ENCODE results near the gene DCANP1.

The DCANP1 gene

GRCh38 chr5:135456238-135457099 lies 9.3 kb upstream of the DCANP1 start:
- DNase-seq: no peak

- DNase-seq: no peak
Measured at GRCh38 chr5:135455876-135456237, 8.7 kb upstream of the DCANP1 start.

DNA sequence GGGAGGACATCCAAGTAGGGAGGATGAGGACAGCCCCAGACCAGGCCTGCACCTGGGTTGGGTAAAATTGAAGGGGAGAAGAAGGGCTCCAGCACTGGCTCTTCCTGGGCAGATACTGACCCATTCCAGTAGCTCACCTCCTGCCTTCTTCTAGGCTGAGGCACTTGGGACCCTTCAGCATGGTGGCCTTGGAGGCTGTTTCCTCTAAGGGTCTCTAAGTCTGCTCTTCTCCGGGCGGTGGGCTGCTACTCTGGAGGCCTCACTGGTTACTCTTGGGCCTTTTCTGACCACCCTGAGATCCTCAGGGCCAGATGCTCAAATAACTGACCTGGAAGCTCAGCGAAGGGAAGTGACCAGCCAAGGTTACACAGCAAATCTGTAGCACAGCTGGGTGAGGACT lies 7.8 kb upstream of the DCANP1 start:
- no peak for DNase-seq

GRCh38 chr5:135453613-135454012 lies 6.5 kb upstream of the DCANP1 start:
- DNase-seq: no peak

- no peak for DNase-seq
Measured at GRCh38 chr5:135452321-135453030, 5.3 kb upstream of the DCANP1 start, which contains the start of gene TIFAB. TSS of gene TIFAB (minus strand) at chr5:135452351. CDS start at chr5:135449939, 2,412 bp downstream.

GRCh38 chr5:135451581-135452320 lies 4.6 kb upstream of the DCANP1 start:
- no peak for DNase-seq

GRCh38 chr5:135450952-135451351 lies 3.8 kb upstream of the DCANP1 start:
- DNase-seq: no peak

- no peak for DNase-seq
Measured at GRCh38 chr5:135450336-135450735, 3.2 kb upstream of the DCANP1 start.

DNA sequence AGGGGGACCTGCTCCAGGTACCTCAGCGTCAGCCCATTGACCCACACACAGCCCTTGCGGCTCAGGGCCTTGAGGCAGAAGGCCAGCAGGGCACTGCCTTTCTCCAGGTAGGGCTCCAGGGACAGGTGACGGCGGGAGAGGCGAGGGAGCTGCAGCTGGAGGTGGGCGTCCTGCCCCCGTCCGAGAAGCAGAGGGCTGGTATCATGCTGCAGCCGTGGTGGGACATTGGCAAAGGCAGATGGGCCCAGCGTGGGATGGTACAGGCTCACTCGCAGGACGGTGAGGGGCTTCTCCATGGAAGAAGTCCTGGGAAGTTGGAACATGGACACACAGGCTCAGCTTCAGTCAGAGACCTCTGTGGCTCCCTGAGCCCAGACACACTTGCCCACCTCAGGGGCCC lies 2.5 kb upstream of the DCANP1 start:
- no peak for DNase-seq

DNA sequence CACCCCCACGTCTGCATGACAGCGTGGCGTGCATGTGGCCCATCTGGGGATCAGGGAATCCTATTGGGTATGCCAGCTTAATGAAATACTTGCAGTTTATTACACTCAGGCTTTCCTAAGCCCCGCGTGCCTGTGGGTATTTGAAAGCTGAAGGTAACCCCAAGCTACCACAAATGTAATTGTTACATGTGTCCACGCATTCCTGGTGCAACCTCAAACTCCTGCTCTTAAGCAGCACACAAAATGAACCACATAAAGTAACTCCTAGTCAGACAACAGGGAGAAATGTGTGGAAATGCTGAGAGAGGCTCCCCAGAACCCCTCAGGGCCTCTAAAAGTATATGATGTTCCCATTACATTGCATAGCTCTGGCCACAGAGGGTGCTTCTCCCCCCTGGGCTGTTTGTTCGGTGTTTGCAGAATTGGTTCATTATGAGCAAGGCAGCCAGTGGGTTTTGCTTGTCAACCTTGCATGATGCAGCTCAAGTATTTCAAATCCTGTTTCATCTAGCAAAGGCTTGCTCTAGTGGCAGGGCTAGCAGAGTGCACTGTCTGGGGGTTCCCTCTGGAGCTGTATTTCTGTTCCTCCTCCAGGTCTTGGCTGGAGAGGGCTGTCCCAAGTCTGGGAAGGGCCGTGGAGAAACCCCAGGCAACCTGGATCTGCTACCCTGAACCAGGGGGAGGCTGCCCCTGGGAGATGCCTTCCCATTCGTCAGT lies 1.8 kb upstream of the DCANP1 start:
- no peak for DNase-seq

GRCh38 chr5:135448071-135448739 lies 1.1 kb upstream of the DCANP1 start:
- DNase-seq: no peak

DNA sequence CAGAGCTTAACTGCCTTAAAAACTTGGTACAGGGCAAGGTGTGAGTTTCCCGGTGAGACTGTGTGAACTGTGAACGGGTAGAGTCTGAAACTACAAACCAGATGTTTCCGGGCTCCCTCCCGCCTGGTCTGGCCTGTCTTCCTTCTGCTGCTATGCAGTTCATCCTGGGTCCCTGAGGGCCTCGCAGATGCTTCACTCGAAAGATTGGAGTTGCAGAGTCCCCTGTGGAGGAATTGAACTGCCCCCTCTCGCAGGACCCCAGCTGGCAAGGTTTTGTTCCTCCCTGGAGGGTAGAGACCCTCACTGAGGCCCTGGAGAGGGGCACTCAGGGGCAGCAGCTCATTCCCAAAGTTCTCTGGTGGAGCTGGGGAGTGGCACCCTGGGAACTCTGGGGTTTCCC lies 533 bp downstream of the DCANP1 start:
- no peak for DNase-seq

GRCh38 chr5:135446206-135446605 lies 942 bp downstream of the DCANP1 start:
- no peak for DNase-seq

DNA sequence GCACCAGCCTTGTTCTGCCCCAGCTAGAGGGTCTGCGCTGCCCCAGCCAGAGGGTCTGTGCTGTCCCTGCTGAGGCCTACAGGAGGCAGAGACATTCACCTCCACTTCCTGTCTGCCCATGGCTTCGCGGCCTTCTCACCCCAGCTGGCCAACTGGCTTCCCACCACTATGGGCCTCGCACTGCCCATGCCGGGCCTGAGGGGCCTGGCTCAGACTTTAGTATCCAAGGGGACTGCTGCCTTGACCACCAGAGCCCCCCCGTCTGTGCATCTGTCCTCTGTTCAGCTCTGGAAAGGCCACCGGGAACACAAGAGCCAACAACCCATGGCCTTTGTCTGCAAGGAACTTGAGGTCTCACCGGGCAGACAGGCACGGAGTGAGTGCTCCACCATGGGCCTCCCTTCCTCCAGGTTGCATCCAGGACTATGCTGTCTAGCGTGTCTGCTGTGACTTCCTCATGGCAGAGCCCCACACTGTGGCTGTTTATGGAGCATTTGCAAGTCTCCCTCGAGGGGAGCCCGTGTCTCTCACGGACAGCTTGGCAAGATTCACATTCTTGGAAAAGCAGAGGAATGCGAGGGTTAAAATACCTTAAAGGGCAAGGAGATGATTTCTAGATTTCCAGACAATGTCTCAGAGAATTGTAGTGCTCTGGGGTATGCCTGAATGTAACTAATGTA lies 1.7 kb downstream of the DCANP1 start:
- DNase-seq: no peak

DNA sequence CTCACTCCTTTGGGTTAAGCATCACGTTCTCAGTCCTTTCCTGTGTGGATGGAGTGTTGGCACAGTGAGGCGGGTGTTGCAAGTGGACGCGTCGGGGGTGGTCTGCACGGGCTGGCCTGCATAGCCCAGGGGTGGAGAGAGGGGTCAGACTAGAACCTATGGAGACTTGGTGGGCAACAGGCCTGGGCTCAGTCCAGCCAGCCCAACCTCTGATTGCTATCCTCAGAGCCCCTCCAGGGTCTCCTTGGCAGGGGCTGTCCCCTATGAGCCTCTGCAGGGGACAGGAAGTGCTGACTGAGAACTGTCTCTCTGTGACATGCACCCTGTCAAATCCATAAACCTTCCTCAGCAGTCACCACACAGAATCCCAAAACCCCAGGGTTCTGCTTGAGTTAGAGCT lies 2.3 kb downstream of the DCANP1 start:
- no peak for DNase-seq

DNA sequence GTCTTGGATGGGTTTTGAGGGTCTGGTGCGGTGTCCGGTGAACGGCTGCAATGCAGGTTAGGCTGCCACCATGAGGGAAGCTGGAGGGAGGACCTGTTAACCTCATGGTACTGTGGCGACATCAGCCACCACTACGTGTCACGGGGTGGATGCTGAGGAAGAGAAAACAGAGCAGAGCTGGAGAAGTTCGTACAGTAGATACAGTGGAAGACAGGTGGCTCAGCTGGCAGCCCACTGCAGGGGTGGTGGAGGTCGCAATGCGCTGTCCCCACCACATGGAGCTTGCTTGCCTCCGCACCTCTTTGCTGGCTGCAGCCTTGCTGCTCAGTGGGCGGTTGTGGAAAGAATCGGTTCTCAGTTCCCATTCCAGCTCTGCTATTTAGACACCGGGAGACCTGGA lies 2.8 kb downstream of the DCANP1 start:
- DNase-seq: no peak

- no peak for DNase-seq
Measured at GRCh38 chr5:135443161-135443960, 3.8 kb downstream of the DCANP1 start.

DNA sequence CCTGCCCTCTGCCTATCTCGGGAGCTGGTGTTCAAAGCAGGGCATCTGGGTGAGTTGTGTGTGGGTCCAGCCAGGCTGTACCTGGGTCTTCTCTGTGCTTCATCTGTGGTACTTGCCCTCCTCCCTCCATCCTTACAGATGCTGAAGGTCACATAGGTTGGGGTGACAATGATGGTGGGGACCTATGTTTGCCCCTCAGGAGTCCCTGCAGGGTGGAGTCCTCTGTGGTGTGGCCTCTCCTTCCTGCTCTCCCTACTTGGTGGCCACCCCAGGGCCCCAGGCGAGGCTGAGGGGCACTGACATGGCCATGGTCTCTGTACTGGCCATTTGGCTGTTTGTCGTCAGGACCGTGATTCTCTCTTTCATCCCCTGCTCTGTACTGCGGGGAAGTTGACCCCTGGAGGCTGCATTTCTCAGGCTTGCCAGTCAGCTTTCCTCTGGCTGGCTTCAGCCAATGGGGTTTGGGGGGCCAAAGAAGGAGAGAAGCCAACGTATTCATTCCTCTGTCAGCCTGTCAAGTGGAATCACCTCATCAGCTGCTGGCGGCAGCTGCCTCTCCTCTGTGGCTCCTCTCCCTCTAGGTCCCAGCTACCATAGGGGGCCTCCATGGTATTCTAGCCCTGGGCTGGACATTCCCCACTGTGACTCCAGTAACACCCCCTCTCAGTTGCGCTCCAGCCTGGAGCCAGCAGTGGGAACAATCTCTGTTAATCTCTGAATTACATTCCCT lies 4.6 kb downstream of the DCANP1 start:
- DNase-seq: no peak

- DNase-seq: no peak
Measured at GRCh38 chr5:135441919-135442318, 5.2 kb downstream of the DCANP1 start.

- no peak for DNase-seq
Measured at GRCh38 chr5:135441350-135441831, 5.8 kb downstream of the DCANP1 start.

Measured in midbrain (tissue), 1 donor.